Heart right ventricle (tissue), 16 donors: Measurements from ENCODE around the gene EXOSC9. TPM values are rescaled to one million over a fixed set of nuclear protein-coding genes. Genes with fewer than 3 reads are reported as not detected.

Source experiments
- ATAC-seq, 8 donors: fragments of 200-7000 bp; cut with Tn5 transposase; one replicate each; pipeline ENCODE4 v1.9.1; 2020; ENCODE audit warnings: mild to moderate bottlenecking in 8 of 8, moderate library complexity in 8 of 8, moderate number of reproducible peaks in 1 of 8
- DNase-seq, 2 donors: peaks; one replicate each; pipeline ENCODE4 v3.0.0-alpha.2; 2020
- H3K27ac ChIP-seq, 10 donors: fragments of 200-600 bp; sonication (generic) in 2 of 10; one replicate each; pipeline versions ENCODE4 v1.5.0 to v1.8.0; 2020 to 2022; ENCODE audit warnings: mild to moderate bottlenecking in 3 of 10
- H3K27me3 ChIP-seq, 7 donors: fragments of 200-600 bp; one replicate each; pipeline ENCODE4 v1.8.0; 2021 to 2022; ENCODE audit warnings: mild to moderate bottlenecking in 2 of 7
- H3K36me3 ChIP-seq, 9 donors: fragments of 200-600 bp; sonication (generic) in 1 of 9; one replicate each; pipeline versions ENCODE4 v1.5.0 to v1.8.0; 2020 to 2022; ENCODE audit warnings: mild to moderate bottlenecking in 2 of 9
- H3K4me1 ChIP-seq, 9 donors: fragments of 200-600 bp; sonication (generic) in 1 of 9; one replicate each; pipeline versions ENCODE4 v1.5.0 to v1.8.0; 2020 to 2022; ENCODE audit warnings: mild to moderate bottlenecking in 4 of 9
- H3K4me3 ChIP-seq, 10 donors: fragments of 200-600 bp; sonication (generic) in 2 of 10; one replicate each; pipeline versions ENCODE4 v1.5.0 to v1.8.0; 2020 to 2022; ENCODE audit warnings: mild to moderate bottlenecking in 7 of 10, moderate library complexity in 2 of 10
- H3K9me3 ChIP-seq, 11 donors: fragments of 200-600 bp in 10 of 11; sonication (generic) in 2 of 11; one replicate each; pipeline versions ENCODE4 v1.5.0 to v1.8.0; 2013 to 2022; ENCODE audit warnings: mild to moderate bottlenecking in 2 of 11, control low read depth in 1 of 11, moderate library complexity in 1 of 11
- WGBS, 2 donors: extraction: QIAGEN DNeasy Blood & Tissue Kit; methylation state at CpG; one replicate each; pipeline ENCODE4 v1.1.7; 2013; ENCODE audit warnings: inconsistent platforms in 1 of 2; 5-methylcytosine and 5-hydroxymethylcytosine counted together
- intact Hi-C, 10 donors: fragments of 100-400 bp; cut with DNase I; formaldehyde crosslinking; loops; one replicate each; pipeline versions ENCODE4 v1.11.1 to v1.14.2; 2022
- polyA plus RNA-seq, 2 donors: library from polyadenylated mRNA; stranded (reverse); fragments of 200-250 nt; gene quantifications; one replicate each; pipeline ENCODE4 v1.2.3, GENCODE V29; 2013
- total RNA-seq, 10 donors: library from RNA; stranded (reverse); fragmentation: NEBNext Ultra II Directional in 3 of 10; extraction: Animal tissue kit (Norgen Biotek cat#: 25700) in 3 of 10; gene quantifications; one replicate each; pipeline versions ENCODE4 v1.2.1 to v1.2.4, GENCODE V29; 2021 to 2023
- TF ChIP-seq, protein P1 (sequence below), 9 donors: fragments of 200-600 bp; sonication (generic) in 2 of 9; IDR thresholded peaks; one replicate each; pipeline versions ENCODE4 v1.5.0 to v1.8.0; 2021 to 2022; ENCODE audit warnings: antibody characterized with exemption in 9 of 9, mild to moderate bottlenecking in 5 of 9, moderate library complexity in 1 of 9
- donor health status: Arrhythmogenic right ventricular cardiomyopathy.
- donor health status: ischemic (EF 13 %, LVEDD 7.1; RV severe dilation, severe dysfunction).
- donor health status: healthy with polysubstance abuse.
- donor health status: DM: no; HTN: yes; CAD: no.
- donor health status: DM: no; HTN: no; CAD: no.
- donor health status: ischemic (EF 25% LVEDD 6.9; RV normal size, moderate dysfunction).
- donor health status: ischemic (EF 25% LVEDD 5.7; RV mildly dilated, moderate dysfunction).
- donor health status: healthy.
- donor health status: DM: yes; HTN: yes; CAD: no.
- donor health status: Ischemic cardiomyopathy.
- donor health status: ischemic (EF 35%, LVEDD 5.7; RV mildly dilated, moderate dysfunction).
- donor health status: nonischemic (EF 11% LVEDD 7.7; RV severe dilation, severe dysfunction).
- donor health status: DM: yes; HTN: yes; CAD: no.
- donor health status: PGD.
- donor health status: ischemic (EF 29% LVEDD 5.4; RV normal size, mild dysfunction).
- donor health status: nonischemic (EF 23%, LVEDD 6.1; RV moderate dilation, normal function).

Gene EXOSC9
- total and polyA plus RNA-seq, 12 donors, result 10.7 to 29.2 (median 14.0) TPM

DNA sequence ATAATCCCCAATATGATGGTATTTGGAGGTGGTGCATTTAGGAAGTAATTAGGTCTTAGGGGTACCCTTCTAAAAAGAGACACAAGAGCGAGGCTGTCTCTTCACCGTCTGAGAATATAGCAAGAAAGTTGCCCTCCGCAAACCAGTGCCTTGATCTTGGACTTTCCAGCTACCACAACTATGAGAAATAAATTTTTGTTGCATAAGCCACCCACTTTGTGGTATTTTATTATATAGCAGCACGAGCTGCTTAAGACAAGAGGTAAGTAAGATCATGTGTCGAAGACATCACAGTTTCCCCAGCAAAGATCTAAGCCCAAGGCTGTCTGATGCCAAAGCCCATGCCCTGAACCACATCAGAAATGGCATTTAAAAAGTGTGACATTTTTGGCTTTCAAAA lies 9.6 kb upstream of the EXOSC9 start:
- ATAC-seq, result no peak
- TF ChIP-seq, protein P1, sequence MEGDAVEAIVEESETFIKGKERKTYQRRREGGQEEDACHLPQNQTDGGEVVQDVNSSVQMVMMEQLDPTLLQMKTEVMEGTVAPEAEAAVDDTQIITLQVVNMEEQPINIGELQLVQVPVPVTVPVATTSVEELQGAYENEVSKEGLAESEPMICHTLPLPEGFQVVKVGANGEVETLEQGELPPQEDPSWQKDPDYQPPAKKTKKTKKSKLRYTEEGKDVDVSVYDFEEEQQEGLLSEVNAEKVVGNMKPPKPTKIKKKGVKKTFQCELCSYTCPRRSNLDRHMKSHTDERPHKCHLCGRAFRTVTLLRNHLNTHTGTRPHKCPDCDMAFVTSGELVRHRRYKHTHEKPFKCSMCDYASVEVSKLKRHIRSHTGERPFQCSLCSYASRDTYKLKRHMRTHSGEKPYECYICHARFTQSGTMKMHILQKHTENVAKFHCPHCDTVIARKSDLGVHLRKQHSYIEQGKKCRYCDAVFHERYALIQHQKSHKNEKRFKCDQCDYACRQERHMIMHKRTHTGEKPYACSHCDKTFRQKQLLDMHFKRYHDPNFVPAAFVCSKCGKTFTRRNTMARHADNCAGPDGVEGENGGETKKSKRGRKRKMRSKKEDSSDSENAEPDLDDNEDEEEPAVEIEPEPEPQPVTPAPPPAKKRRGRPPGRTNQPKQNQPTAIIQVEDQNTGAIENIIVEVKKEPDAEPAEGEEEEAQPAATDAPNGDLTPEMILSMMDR (IDR thresholded peaks at IDR 0.05), result no peak
- Histone ChIP-seq H3K4me3 (no peak overlapping the region), H3K27me3 (peaks cover 0 to 39% (median 7%) of the 10 kb centered on the region in 7 donors), H3K4me1 (no peaks in the 10 kb centered on the region), H3K9me3 (no peaks in the 10 kb centered on the region), H3K27ac (no peak overlapping the region), H3K36me3 (no peaks in the 10 kb centered on the region)
- intact Hi-C loops, result no loop called here
- WGBS, 2 donors, result 91 to 95% methylated on average over 5 of the region's 5 CpGs
- DNase-seq, result no peak

DNA sequence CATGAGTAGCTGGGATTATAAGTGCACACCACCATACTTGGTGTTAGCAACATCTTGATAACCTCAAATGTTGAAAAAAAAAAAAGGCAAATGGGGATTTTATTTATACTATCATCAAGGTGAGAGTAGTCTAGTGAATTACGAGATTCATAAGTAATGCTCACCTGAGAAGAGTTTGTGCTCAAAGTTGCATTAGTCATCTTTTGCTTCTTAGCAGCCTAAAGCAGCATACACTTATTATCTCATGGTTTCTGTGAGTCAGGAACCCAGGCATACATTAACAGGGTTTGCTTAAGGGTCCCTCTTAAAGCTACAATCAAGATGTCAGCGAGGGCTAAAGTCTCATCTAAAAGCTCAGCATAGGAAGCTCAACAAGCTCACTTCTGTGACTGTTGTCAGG lies 8.2 kb upstream of the EXOSC9 start:
- Histone ChIP-seq H3K27me3 (peaks cover 0 to 39% (median 7%) of the 10 kb centered on the region in 7 donors), H3K36me3 (no peaks in the 10 kb centered on the region), H3K4me3 (no peak overlapping the region), H3K4me1 (no peaks in the 10 kb centered on the region), H3K9me3 (no peaks in the 10 kb centered on the region), H3K27ac (no peak overlapping the region)
- intact Hi-C loops, result no loop called here
- TF ChIP-seq, protein P1 (IDR thresholded peaks at IDR 0.05), result no peak
- ATAC-seq, result no peak
- 92 to 95% methylated on average over 2 of the region's 2 CpGs for WGBS, 2 donors
- no peak for DNase-seq

DNA sequence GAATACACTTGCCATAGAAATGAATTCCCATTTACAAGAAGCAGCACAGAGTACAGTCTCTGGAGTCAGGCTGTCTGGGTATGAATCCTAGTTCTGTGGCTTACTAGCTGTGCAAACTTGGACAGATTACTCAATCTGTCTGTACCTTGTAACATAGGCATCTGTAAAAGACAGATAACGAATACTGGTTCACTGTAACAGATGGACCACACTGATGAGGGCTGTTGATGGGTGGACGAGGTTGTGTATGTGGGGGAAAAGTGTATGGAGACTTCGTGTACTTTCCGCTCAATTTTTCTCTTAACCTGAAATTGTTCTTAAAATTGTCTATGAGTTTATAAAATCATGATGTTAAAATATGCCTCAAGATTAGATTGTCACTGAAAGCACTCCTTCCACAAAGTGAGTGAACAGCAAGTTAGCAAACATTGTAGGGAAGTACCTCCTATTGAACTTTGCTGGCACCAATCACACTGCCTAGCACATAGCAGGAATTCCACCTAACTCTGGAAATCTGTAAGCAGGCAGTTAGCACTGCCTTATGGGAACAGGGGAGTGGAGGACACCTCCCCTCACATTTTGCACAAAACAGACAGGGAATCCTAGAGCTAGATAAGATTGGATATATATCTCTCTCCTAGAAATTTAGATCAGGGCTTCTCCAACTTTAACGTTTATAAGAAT lies 6.5 kb upstream of the EXOSC9 start:
- TF ChIP-seq, protein P1 (IDR thresholded peaks at IDR 0.05), result no peak
- intact Hi-C loops, result no loop called here
- Histone ChIP-seq H3K36me3 (no peaks in the 10 kb centered on the region), H3K27me3 (peaks cover 0 to 39% (median 7%) of the 10 kb centered on the region in 7 donors), H3K27ac (no peak overlapping the region), H3K4me1 (peaks cover 0 to 8% (median 0%) of the 10 kb centered on the region in 9 donors), H3K9me3 (no peaks in the 10 kb centered on the region), H3K4me3 (no peak overlapping the region)
- no peak for ATAC-seq
- WGBS, 2 donors, result 67 to 69% methylated on average over 5 of the region's 5 CpGs
- DNase-seq, result no peak

DNA sequence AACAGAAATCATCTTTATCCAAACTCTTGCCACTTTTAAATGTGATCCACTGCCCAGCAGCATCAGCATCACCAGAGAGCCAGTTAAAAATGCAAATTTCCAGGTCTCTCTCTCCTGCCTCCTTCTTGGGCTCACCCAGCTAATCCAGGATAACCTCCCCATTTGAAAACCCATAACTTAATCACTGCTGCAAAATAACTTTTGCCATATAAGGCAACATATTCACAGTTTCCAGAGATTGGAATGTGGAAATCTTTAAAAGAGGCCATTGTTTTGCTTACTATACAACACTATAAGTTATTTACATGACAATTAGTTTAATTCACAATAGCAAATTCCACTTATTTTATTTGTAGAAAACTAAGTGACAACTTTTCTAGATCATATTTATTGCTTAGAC lies 4.8 kb upstream of the EXOSC9 start:
- H3K36me3 ChIP-seq, result no peaks in the 10 kb centered on the region
- TF ChIP-seq, protein P1 (IDR thresholded peaks at IDR 0.05), result no peak
- DNase-seq, result no peak
- intact Hi-C loops, result no loop called here
- H3K4me3 ChIP-seq, result no peak overlapping the region
- ATAC-seq, result no peak
- no peaks in the 10 kb centered on the region for H3K9me3 ChIP-seq
- peaks cover 0 to 35% (median 5%) of the 10 kb centered on the region in 7 donors for H3K27me3 ChIP-seq
- no peak overlapping the region for H3K27ac ChIP-seq
- H3K4me1 ChIP-seq, result peaks cover 0 to 18% (median 0%) of the 10 kb centered on the region in 9 donors
